SK-N-MC (cell line): ENCODE results near the gene GOLT1A.

ENCODE experiments used
- DNase-seq: peaks from one replicate; pipeline ENCODE4 v3.0.0-alpha.2; 2011; ENCODE audit warnings: low read depth, low spot score
- H3K27ac ChIP-seq: fragments of 200-600 bp; sonication (generic); 2 replicates; pipeline ENCODE4 v1.5.1; 2016; ENCODE audit warnings: mixed run types
- H3K36me3 ChIP-seq: fragments of 200-600 bp; sonication (generic); 2 replicates; pipeline ENCODE4 v1.6.1; 2017; ENCODE audit warnings: antibody characterized with exemption, low read length, mixed read lengths; ENCODE audit not compliant: insufficient read depth
- H3K4me3 ChIP-seq: fragments of 200-600 bp; sonication (generic); 2 replicates; pipeline ENCODE4 v1.5.1; 2016
- H3K9ac ChIP-seq: fragments of 200-600 bp; sonication (generic); 2 replicates; pipeline ENCODE4 v1.8.0; 2017; ENCODE audit warnings: mixed run types, mixed read lengths; ENCODE audit not compliant: insufficient read length
- H3K9me3 ChIP-seq: fragments of 200-600 bp; sonication (generic); 2 replicates; pipeline ENCODE4 v1.6.1; 2017; ENCODE audit warnings: low read depth, mild to moderate bottlenecking, antibody characterized with exemption, low read length, moderate library complexity, mixed read lengths
- EZH2 ChIP-seq: fragments of 200-600 bp; sonication (generic); IDR thresholded peaks from one replicate; pipeline ENCODE4 v1.6.1; 2017; ENCODE audit warnings: antibody characterized with exemption
- FOXP2 ChIP-seq: optimal IDR thresholded peaks from 2 replicates; pipeline ENCODE3; 2011; ENCODE audit warnings: mild to moderate bottlenecking, moderate library complexity; ENCODE audit not compliant: insufficient read depth; ENCODE audit errors: extremely low read length, control extremely low read depth
- POLR2AphosphoS5 ChIP-seq: IDR thresholded peaks from 2 replicates; pipeline ENCODE4 v1.6.1; 2012; ENCODE audit warnings: mild to moderate bottlenecking, low read depth, low read length, borderline replicate concordance

GOLT1A gene, protein sequence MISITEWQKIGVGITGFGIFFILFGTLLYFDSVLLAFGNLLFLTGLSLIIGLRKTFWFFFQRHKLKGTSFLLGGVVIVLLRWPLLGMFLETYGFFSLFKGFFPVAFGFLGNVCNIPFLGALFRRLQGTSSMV

DNA sequence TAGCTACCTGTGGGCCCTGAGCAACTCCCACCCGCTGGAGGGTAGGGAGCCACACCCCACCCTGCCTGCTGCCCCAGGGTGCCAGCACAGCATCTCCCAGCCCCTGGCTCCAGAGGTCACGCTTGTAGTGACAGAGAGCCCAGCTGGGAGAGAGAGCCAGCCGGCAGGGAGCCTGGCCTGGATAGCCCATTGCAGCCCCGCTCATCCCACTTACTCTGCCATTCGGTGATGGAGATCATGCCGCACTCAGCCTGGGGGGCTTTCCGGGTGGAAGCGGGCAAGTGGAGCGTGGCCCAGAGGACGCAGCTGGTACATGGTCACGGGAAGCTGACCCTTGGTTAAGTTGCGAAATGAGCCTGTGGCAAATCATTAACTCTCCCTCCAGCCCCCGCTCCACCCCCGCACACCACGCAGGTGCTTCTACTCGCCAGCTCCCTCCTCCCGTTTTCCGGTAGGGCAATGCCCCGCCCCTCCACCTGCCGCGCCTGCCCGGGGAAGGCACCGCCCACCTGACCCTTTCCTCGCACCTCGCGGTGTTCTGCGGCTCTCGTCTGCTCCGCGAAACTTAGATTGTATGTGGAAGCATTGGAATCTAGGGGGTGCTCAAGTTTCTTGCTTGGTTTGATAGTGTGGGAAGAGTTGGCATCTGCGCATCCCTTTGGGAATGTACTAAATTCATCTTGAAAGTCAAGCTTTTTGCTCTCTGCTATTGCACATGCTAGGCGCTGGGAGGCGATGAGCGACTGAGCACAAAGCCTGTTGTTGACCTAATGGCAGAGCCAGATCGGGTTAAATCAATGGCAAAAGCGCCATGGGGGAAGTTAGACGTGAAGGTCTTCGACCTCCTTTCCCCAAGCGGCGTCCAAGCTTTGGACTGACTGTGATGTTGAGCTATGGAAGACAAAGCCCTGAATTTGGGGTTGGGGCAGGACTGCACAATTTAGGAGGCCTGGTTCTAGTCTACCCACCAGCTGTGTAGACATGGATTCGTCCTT lies at the start of gene GOLT1A:
Gene GOLT1A (minus strand): TSS at position 321 of the 995 bp plus-strand sequence. CDS start 82 bp downstream, at position 239.
- peak; percentile 18 for DNase-seq
- H3K4me3 ChIP-seq = peak within 1 kb of the TSS; percentile 40
- no peaks in the 10 kb centered on the region for H3K36me3 ChIP-seq
- TF ChIP-seq EZH2 (no peak), FOXP2 (no peak), POLR2AphosphoS5 (no peak)
- H3K9me3 ChIP-seq = no peaks in the 10 kb centered on the region
- H3K27ac ChIP-seq = no peak within 1 kb of the TSS
- H3K9ac ChIP-seq = no peak within 1 kb of the TSS

- H3K9me3 ChIP-seq = no peaks in the 10 kb centered on the region
- no peaks in the 10 kb centered on the region for H3K36me3 ChIP-seq
- H3K4me3 ChIP-seq = no peak overlapping the region
- TF ChIP-seq POLR2AphosphoS5 = no peak
- TF ChIP-seq EZH2 = no peak
- no peak for TF ChIP-seq FOXP2
- no peak overlapping the region for H3K9ac ChIP-seq
- no peak overlapping the region for H3K27ac ChIP-seq
- DNase-seq = no peak
Observed at GRCh38 chr1:204263254-204263910, 49.6 kb upstream of the GOLT1A start.

GRCh38 chr1:204262506-204263253 lies 48.9 kb upstream of the GOLT1A start:
- Histone ChIP-seq H3K9me3 (no peaks in the 10 kb centered on the region), H3K27ac (no peak overlapping the region), H3K9ac (no peak overlapping the region), H3K4me3 (no peak overlapping the region), H3K36me3 (no peaks in the 10 kb centered on the region)
- no peak for DNase-seq
- TF ChIP-seq EZH2 (no peak), FOXP2 (no peak), POLR2AphosphoS5 (no peak)

DNA sequence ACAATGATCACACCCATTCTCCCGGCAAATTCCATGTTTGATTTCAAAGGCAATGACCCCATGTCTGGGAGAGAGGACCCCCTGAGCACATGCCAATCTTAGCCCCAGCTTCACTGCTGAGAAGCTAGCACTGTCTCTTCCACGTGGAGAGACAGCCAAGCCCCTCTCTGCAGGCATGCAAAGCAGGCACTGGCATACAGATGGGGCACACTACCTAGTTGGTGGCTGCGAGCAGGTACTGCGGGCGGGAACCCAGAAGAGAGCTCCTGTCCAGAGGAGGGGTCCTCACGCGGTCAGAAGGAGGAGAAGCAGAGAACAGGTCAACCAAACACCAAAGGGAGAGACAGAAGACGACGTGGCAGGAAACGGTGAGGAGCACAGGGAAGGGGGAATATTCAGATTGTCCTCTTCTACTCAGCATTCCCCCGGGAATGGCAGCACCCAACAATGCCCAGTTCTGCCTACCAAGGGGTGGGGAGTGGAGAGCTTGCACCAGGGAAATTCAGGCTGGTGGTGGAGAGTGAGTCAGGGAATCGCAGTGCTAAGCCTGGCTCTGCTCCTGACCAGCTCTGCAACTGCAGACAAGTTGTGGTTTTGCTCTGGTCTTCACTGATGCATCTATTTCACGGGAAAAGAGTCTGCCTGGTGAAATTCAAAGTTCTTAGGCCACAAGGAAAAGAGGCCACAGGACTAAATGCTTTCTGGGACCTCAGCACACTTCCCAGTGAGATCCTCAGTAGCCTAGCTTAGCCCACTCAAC lies 48.1 kb upstream of the GOLT1A start:
- no peak for DNase-seq
- H3K36me3 ChIP-seq = no peaks in the 10 kb centered on the region
- H3K9me3 ChIP-seq = no peaks in the 10 kb centered on the region
- TF ChIP-seq POLR2AphosphoS5 = no peak
- no peak for TF ChIP-seq EZH2
- TF ChIP-seq FOXP2 = no peak
- H3K9ac ChIP-seq = no peak overlapping the region
- no peak overlapping the region for H3K4me3 ChIP-seq
- no peak overlapping the region for H3K27ac ChIP-seq

DNA sequence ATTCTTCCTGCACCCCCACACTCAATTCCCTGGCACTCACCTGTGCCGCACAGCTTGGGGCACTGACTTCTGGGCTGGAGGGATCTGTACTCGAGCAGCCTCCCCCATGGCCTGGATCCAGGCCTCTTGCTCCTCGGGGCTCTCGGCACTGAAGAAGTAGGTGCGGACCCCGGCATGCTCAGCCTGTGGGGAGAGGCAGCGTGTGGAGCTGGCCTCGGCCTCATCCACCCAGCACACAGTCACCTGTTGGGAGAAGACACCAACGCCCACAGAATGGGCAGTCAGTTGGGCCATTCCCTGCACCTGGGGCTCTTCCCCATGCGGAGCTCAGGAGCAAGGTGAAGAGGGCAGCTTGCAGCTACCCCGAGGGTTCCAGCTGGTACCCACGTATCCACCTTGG lies 47.5 kb upstream of the GOLT1A start:
- Histone ChIP-seq H3K9ac (no peak overlapping the region), H3K9me3 (no peaks in the 10 kb centered on the region), H3K36me3 (no peaks in the 10 kb centered on the region), H3K27ac (no peak overlapping the region), H3K4me3 (no peak overlapping the region)
- no peak for DNase-seq
- TF ChIP-seq FOXP2 (no peak), EZH2 (no peak), POLR2AphosphoS5 (no peak)

GRCh38 chr1:204260601-204261197 lies 46.9 kb upstream of the GOLT1A start:
- no peak for TF ChIP-seq POLR2AphosphoS5
- no peak for TF ChIP-seq FOXP2
- TF ChIP-seq EZH2 = no peak
- no peak overlapping the region for H3K4me3 ChIP-seq
- no peak overlapping the region for H3K27ac ChIP-seq
- H3K9me3 ChIP-seq = no peaks in the 10 kb centered on the region
- no peak overlapping the region for H3K9ac ChIP-seq
- H3K36me3 ChIP-seq = no peaks in the 10 kb centered on the region
- DNase-seq = no peak

- TF ChIP-seq POLR2AphosphoS5 (no peak), EZH2 (no peak)
- H3K4me3 ChIP-seq = no peak overlapping the region
- no peaks in the 10 kb centered on the region for H3K9me3 ChIP-seq
- H3K36me3 ChIP-seq = no peaks in the 10 kb centered on the region
- H3K9ac ChIP-seq = no peak overlapping the region
- no peak for DNase-seq
- no peak overlapping the region for H3K27ac ChIP-seq
Observed at GRCh38 chr1:204259782-204260181, 46.0 kb upstream of the GOLT1A start.

DNA sequence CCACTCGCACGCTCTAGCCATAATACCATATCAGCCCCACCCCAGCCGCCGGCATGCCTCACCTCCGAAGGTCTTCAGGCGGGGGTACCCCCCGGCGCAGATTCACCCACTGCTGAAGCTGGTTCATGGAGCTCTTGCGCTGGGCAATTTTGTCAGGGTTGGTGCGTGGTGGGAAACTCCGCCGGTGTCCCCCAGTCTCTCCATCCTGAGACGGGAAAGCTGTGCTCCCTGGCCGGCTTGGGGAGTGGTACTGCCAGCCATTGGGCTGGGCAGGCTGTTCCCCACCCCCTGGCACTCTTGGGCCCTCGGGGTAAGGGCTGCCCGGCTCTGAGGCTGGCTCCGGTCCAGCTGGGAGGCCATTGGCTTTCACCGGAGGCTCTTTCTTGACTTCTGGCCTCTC lies 45.4 kb upstream of the GOLT1A start:
- Histone ChIP-seq H3K9ac (no peak overlapping the region), H3K4me3 (no peak overlapping the region), H3K36me3 (no peaks in the 10 kb centered on the region), H3K9me3 (no peaks in the 10 kb centered on the region), H3K27ac (no peak overlapping the region)
- TF ChIP-seq EZH2 = no peak
- no peak for TF ChIP-seq POLR2AphosphoS5
- no peak for TF ChIP-seq FOXP2
- DNase-seq = no peak
